Measurements from ENCODE around the gene NFATC4. TPM values are rescaled to one million over a fixed set of nuclear protein-coding genes. Genes with fewer than 3 reads are reported as not detected.
"Not testable (repeated sequence)": the region's sequence is repeated elsewhere in the genome, so short reads cannot be mapped to it uniquely, and the experiment has no call there.

Gene NFATC4
- total RNA-seq, 2 donors from 2014 or later, result 12.5 to 13.4 TPM

DNA sequence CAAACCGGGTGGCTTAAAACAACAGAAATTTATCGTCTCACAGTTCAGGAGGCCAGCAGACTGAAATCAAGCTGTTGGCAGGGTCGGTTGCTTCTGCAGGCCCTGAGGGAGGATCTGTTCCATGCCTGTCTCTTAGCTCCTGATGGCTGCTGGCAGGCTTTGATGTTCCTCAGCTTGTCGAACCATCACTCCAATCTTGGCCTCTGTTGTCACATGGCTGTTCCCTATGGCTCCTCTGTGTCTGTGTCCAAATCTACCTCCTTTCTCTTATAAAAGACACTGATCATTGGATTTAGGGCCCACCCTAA lies 14.0 kb downstream of the NFATC4 start:
- no peak overlapping the region for H3K4me3 ChIP-seq
- H3K4me1 ChIP-seq, result no peaks in the 10 kb centered on the region
- TF ChIP-seq, protein P1, sequence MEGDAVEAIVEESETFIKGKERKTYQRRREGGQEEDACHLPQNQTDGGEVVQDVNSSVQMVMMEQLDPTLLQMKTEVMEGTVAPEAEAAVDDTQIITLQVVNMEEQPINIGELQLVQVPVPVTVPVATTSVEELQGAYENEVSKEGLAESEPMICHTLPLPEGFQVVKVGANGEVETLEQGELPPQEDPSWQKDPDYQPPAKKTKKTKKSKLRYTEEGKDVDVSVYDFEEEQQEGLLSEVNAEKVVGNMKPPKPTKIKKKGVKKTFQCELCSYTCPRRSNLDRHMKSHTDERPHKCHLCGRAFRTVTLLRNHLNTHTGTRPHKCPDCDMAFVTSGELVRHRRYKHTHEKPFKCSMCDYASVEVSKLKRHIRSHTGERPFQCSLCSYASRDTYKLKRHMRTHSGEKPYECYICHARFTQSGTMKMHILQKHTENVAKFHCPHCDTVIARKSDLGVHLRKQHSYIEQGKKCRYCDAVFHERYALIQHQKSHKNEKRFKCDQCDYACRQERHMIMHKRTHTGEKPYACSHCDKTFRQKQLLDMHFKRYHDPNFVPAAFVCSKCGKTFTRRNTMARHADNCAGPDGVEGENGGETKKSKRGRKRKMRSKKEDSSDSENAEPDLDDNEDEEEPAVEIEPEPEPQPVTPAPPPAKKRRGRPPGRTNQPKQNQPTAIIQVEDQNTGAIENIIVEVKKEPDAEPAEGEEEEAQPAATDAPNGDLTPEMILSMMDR (IDR thresholded peaks at IDR 0.05), result no peak
- no peaks in the 10 kb centered on the region for H3K36me3 ChIP-seq
- no peak overlapping the region for H3K27ac ChIP-seq
- DNase-seq (ENCODE audit: low spot score), result no peak
- no peaks in the 10 kb centered on the region for H3K9me3 ChIP-seq
- no peaks in the 10 kb centered on the region for H3K27me3 ChIP-seq

DNA sequence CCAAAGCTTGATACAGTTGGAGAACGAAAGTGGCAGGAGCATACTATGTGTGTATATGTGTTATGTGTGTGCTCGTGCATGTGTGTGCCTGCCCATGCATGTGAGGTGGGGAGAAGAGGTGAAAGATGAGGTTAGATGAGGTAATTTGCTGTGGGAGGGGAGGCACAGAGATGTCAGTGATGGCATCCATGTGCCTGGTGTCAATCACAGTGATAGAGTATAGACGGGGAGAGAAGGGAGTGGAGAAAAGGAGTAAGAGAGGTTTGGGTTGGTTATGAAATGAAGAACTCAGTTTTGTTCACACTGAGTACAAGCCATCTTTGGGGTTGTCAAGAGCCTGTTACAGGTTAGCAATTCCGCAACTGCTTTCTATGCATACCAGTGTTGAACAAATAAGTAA lies 16.2 kb downstream of the NFATC4 start:
- Histone ChIP-seq H3K27me3 (no peaks in the 10 kb centered on the region), H3K4me3 (no peak overlapping the region), H3K27ac (no peak overlapping the region), H3K4me1 (peaks cover 0 to 7% of the 10 kb centered on the region in 2 donors), H3K36me3 (no peaks in the 10 kb centered on the region), H3K9me3 (no peaks in the 10 kb centered on the region)
- DNase-seq (ENCODE audit: low spot score), result no peak
- TF ChIP-seq, protein P1 (IDR thresholded peaks at IDR 0.05), result no peak

DNA sequence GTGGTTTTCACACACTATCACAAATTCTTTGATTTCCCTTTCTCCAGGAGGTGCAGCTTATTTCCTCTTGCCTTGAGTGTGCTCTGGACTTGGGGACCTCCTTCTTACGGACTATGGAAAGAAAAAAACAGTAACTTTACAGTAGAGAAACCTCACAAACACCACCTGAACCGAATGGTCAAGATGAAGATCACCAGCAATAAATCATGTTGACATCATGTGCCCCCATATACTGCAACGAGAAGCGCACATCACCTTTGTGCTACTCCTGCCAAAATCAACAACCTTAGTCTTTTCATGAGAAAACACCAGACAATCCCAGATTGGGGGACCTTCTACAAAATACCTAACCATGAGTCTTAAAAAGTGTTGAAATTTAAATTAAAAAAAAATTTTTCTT lies 17.5 kb downstream of the NFATC4 start:
- TF ChIP-seq, protein P1 (IDR thresholded peaks at IDR 0.05), result no peak
- peaks cover 0 to 11% of the 10 kb centered on the region in 2 donors for H3K4me1 ChIP-seq
- no peaks in the 10 kb centered on the region for H3K27me3 ChIP-seq
- DNase-seq (ENCODE audit: low spot score), result no peak
- H3K9me3 ChIP-seq, result no peaks in the 10 kb centered on the region
- H3K4me3 ChIP-seq, result no peak overlapping the region
- no peaks in the 10 kb centered on the region for H3K36me3 ChIP-seq
- no peak overlapping the region for H3K27ac ChIP-seq

DNA sequence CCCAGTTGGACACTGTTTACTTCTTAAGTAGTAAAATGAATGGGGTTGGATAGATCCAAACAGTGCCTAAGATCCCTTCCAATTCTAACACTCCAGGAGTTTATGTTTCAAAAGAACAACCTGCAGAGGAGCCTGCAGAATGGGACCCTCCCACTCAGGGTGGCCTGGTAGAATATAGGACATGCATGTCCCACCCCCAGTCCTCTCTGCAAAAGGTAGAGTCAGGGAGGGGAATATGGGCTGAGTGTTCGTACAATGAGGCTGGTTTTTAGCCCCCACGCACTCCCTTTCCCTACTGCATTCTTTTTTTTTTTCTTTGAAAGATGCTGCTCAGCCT lies 19.0 kb downstream of the NFATC4 start:
- Histone ChIP-seq H3K4me3 (no peak overlapping the region), H3K36me3 (no peaks in the 10 kb centered on the region), H3K27me3 (no peaks in the 10 kb centered on the region), H3K9me3 (no peaks in the 10 kb centered on the region), H3K4me1 (peaks cover 0 to 11% of the 10 kb centered on the region in 2 donors), H3K27ac (no peak overlapping the region)
- no peak for DNase-seq (ENCODE audit: low spot score)
- TF ChIP-seq, protein P1 (IDR thresholded peaks at IDR 0.05), result no peak

DNA sequence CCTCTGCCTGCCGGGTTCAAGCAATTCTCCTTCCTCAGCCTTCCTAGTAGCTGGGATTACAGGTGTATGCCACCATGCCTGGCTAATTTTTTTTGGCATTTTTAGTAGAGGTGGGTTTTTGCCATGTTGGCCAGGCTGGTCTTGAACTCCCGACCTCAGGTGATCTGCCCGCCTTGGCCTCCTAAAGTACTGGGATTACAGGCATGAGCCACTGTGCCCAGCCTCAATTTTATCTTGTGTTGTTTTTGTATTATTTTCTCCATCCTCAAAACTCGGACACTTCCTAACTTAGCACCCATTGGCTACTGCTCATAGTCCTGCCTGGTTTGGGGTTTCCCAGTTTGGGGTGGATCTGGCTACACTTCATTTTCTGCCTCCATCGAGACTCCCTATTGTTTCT lies 19.6 kb downstream of the NFATC4 start:
- H3K9me3 ChIP-seq; DNase-seq (ENCODE audit: low spot score); H3K36me3 ChIP-seq: not testable (repeated sequence)

DNA sequence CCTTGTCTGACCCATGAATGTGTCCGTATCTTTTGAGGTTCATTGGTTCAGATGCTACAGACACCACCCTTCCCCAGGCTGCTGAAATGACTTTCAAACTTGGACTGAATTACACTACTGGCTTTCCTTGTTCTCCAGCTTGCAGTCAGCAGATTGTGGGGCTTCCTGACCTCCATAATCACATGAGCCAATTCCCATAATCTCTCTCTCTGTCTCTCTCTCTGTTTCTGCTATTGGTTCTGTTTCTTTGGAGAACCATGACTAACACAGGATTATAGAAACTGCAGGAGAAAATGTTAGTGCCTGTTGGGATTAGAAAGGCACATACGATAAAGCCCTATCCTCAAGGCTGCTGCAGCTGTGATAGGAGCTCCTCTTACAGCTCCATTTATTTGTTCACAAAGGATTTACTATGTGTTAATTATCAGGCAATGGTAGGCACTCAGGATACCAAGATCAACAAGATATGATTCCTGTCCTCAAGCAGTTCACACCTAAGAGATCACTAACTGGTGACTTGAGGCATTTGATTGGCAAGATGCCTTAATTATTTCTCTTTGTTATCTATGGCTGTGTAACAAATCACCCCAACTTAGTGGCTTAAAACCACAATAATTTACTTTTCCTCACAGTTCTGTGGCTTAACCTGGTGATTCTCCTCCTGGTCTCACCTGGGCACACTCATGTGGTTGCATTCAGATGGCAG lies 20.6 kb downstream of the NFATC4 start:
- Histone ChIP-seq H3K4me1 (peaks cover 0 to 15% of the 10 kb centered on the region in 2 donors), H3K9me3 (no peaks in the 10 kb centered on the region), H3K27ac (no peak overlapping the region), H3K36me3 (no peaks in the 10 kb centered on the region), H3K4me3 (no peak overlapping the region), H3K27me3 (no peaks in the 10 kb centered on the region)
- TF ChIP-seq, protein P1 (IDR thresholded peaks at IDR 0.05), result no peak
- DNase-seq (ENCODE audit: low spot score), result no peak

More for the DNA sequence above, 19.6 kb downstream of the NFATC4 start:
- not testable (repeated sequence) for H3K27ac ChIP-seq, H3K4me3 ChIP-seq, H3K27me3 ChIP-seq
- peaks cover 0 to 15% of the 10 kb centered on the region in 2 donors for H3K4me1 ChIP-seq

Measured in right atrium auricular region (tissue), 2 donors.